Measurements from ENCODE around the gene CCL16. TPM values are rescaled to one million over a fixed set of nuclear protein-coding genes. Genes with fewer than 3 reads are reported as not detected.

Gene CCL16
- total RNA-seq: not detected
- under 1 TPM; 0.03 to 0.88 TPM for polyA plus RNA-seq
- long read RNA-seq, donor 1: 0 reads
- long read RNA-seq, donor 2: 0 reads
- long read RNA-seq, donor 3: 0 reads

- Histone ChIP-seq H3K4me1 (peaks cover 0 to 13% (median 2%) of the 10 kb centered on the region in 9 donors), H3K9me3 (no peaks in the 10 kb centered on the region), H3K36me3 (no peaks in the 10 kb centered on the region), H3K27me3 (peaks cover 0 to 5% (median 0%) of the 10 kb centered on the region in 7 donors), H3K4me3 (no peak within 1 kb of the TSS), H3K27ac (no peak within 1 kb of the TSS)
- intact Hi-C loops (cut with DNase I): loop anchor here in 2 of 10 donors (10.0 kb wide), 2 partner anchors 46 to 494 kb away; partner anchors contain the start of gene RDM1 (in 1 of the 2)
- TF ChIP-seq, protein P1, sequence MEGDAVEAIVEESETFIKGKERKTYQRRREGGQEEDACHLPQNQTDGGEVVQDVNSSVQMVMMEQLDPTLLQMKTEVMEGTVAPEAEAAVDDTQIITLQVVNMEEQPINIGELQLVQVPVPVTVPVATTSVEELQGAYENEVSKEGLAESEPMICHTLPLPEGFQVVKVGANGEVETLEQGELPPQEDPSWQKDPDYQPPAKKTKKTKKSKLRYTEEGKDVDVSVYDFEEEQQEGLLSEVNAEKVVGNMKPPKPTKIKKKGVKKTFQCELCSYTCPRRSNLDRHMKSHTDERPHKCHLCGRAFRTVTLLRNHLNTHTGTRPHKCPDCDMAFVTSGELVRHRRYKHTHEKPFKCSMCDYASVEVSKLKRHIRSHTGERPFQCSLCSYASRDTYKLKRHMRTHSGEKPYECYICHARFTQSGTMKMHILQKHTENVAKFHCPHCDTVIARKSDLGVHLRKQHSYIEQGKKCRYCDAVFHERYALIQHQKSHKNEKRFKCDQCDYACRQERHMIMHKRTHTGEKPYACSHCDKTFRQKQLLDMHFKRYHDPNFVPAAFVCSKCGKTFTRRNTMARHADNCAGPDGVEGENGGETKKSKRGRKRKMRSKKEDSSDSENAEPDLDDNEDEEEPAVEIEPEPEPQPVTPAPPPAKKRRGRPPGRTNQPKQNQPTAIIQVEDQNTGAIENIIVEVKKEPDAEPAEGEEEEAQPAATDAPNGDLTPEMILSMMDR (IDR thresholded peaks at IDR 0.05): no peak
- DNase-seq: no peak
- WGBS, 2 donors: 89 to 93% methylated on average over 12 of the region's 12 CpGs
- no peak for ATAC-seq
Measured at GRCh38 chr17:35981246-35981645, at the start of gene CCL16. CCL16 (minus strand) TSS chr17:35981497; CDS start chr17:35981420, 77 bp downstream.

- WGBS, 2 donors: 88 to 97% methylated on average over 1 of the region's 1 CpG
- Histone ChIP-seq H3K27ac (no peak overlapping the region), H3K4me3 (no peak overlapping the region), H3K27me3 (peaks cover 0 to 30% (median 6%) of the 10 kb centered on the region in 7 donors), H3K9me3 (no peaks in the 10 kb centered on the region), H3K36me3 (no peaks in the 10 kb centered on the region), H3K4me1 (peaks cover 0 to 12% (median 0%) of the 10 kb centered on the region in 9 donors)
- intact Hi-C loops (cut with DNase I): no loop called here
- no peak for DNase-seq
- no peak for ATAC-seq
- TF ChIP-seq, protein P1 (IDR thresholded peaks at IDR 0.05): no peak
Measured at GRCh38 chr17:36030956-36031355, 49.7 kb upstream of the CCL16 start.

DNA sequence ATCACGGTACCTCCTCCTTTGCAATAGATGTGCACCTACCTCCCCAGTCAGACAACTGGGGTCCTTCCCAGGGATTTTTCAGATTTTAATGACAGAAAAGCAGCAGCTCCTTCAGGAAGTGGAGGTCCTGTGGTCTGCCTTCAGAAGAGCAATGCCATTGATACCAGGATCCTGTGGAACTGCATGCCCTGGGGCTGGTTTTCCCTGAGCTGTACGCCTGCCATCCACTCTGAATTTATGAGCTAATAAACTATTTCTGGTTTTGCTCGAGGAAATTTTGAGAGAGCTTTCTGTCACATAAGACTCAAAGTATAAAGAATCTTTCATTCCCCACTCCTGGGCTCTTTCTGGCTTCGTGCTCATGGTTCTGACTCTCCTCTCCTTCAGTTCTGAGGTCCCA lies 46.5 kb upstream of the CCL16 start:
- DNase-seq: no peak
- intact Hi-C loops (cut with DNase I): no loop called here

DNA sequence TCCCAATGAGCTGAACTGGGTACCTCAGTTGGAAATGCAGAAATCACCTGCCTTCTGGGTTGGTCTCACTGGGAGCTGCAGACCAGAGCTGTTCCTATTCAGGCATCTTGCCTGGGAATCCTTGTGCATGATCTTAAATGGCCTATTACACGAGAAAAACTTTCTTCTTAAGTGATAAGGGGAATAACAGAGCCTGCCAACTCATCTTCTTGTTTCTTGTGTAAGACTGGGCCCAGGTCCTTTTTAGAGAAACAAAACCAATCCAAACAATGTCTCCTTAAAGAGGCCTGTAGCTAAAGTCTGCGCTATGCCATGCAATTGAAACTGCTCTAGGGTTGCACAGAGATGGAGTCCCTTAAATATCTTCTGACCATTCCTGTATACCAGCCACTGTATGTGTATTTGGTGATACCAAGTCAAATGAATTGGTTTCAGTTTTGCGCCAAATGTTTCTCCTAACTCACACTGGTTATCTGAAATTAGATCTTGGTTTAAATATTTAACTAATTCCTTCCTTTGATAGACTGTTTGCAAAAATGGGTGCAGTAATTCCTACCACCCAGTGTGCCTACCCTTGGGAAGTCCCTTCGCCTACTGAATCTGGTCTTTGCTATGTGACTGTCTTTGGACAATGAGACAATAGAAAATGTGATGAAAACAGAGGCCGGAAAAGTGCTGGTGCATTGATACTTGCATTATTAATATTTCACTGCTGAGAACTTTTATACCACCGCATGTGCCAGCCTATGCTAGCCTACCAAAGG lies 43.0 kb upstream of the CCL16 start:
- no peak overlapping the region for H3K4me3 ChIP-seq
- WGBS, 2 donors: 85 to 86% methylated on average over 6 of the region's 6 CpGs
- no peak overlapping the region for H3K27ac ChIP-seq
- H3K4me1 ChIP-seq: no peaks in the 10 kb centered on the region
- H3K27me3 ChIP-seq: peaks cover 0 to 15% (median 3%) of the 10 kb centered on the region in 7 donors
- DNase-seq (no peak), ATAC-seq (no peak)
- H3K9me3 ChIP-seq: peaks cover 0 to 9% (median 0%) of the 10 kb centered on the region in 11 donors
- intact Hi-C loops (cut with DNase I): no loop called here
- no peaks in the 10 kb centered on the region for H3K36me3 ChIP-seq
- TF ChIP-seq, protein P1 (IDR thresholded peaks at IDR 0.05): no peak

More for the DNA sequence above, 46.5 kb upstream of the CCL16 start:
- H3K27ac ChIP-seq: no peak overlapping the region
- ATAC-seq: no peak
- no peaks in the 10 kb centered on the region for H3K4me1 ChIP-seq
- TF ChIP-seq, protein P1 (IDR thresholded peaks at IDR 0.05): no peak
- no peak overlapping the region for H3K4me3 ChIP-seq
- whole genome bisulfite sequencing, 2 donors: 67 to 73% methylated on average over 4 of the region's 4 CpGs
- H3K36me3 ChIP-seq: no peaks in the 10 kb centered on the region
- peaks cover 0 to 5% (median 0%) of the 10 kb centered on the region in 11 donors for H3K9me3 ChIP-seq
- peaks cover 0 to 14% (median 0%) of the 10 kb centered on the region in 7 donors for H3K27me3 ChIP-seq
